SK-N-SH (cell line): ENCODE data around the gene TPP1. TPM values are rescaled to one million over a fixed set of nuclear protein-coding genes. Genes with fewer than 3 reads are reported as not detected.

Experiments
- CTCF ChIA-PET: fragments of 300-600, 350-600 bp; formaldehyde crosslinking; extraction: SDS; loops from one replicate; lab custom pipeline; 2021; lab: Yijun Ruan, JAX
- POLR2A ChIA-PET: fragments of 350-600 bp; sonication (Branson Sonifier 250); formaldehyde crosslinking; extraction: SDS; loops from one replicate; lab custom pipeline; 2020; ENCODE audit warnings: antibody characterized with exemption, inconsistent platforms; lab: Yijun Ruan, JAX
- DNase-seq: peaks from one replicate; pipeline ENCODE4 v3.0.0; 2012
- H2AFZ ChIP-seq: fragments of 200-600 bp; sonication (generic); 2 replicates; pipeline ENCODE4 v1.8.1; 2016; ENCODE audit warnings: antibody characterized with exemption, mild to moderate bottlenecking, low read depth
- H3F3A ChIP-seq: fragments of 200-600 bp; sonication (generic); replicated peaks from 2 replicates; pipeline ENCODE3; 2016; ENCODE audit warnings: antibody characterized with exemption, mild to moderate bottlenecking; ENCODE audit not compliant: insufficient read depth
- H3K27ac ChIP-seq, 2 experiments: fragments of 200-500 bp in 1 of 2; fragments of 200-600 bp in 1 of 2; sonication (Bioruptor generic) in 1 of 2; sonication (generic), shearing (Covaris generic) in 1 of 2; 2 replicates each; pipeline versions ENCODE4 v1.5.1 to v1.6.1; 2014 to 2016; ENCODE audit warnings: low read depth in 2 of 2, inconsistent platforms in 1 of 2, low read length in 1 of 2, mild to moderate bottlenecking in 1 of 2, mixed read lengths in 1 of 2
- H3K27me3 ChIP-seq: fragments of 200-600 bp; sonication (generic), shearing (Covaris generic); 2 replicates; pipeline ENCODE4 v1.6.1; 2016; ENCODE audit warnings: mixed run types; ENCODE audit not compliant: insufficient read depth
- H3K36me3 ChIP-seq, 2 experiments: fragments of 200-500 bp in 1 of 2; fragments of 200-600 bp in 1 of 2; sonication (Bioruptor generic) in 1 of 2; sonication (generic) in 1 of 2; replicated peaks in 1 of 2; 2 replicates each; pipeline versions ENCODE3 to v1.5.1; 2014 to 2016; ENCODE audit warnings: low read length in 1 of 2, mild to moderate bottlenecking in 1 of 2; ENCODE audit not compliant: insufficient read depth in 2 of 2, control insufficient read depth in 1 of 2
- H3K4me1 ChIP-seq, 2 experiments: fragments of 200-500 bp in 1 of 2; fragments of 200-600 bp in 1 of 2; sonication (Bioruptor generic) in 1 of 2; sonication (generic), shearing (Covaris generic) in 1 of 2; 2 replicates each; pipeline versions ENCODE4 v1.5.1 to v1.6.1; 2014 to 2016; ENCODE audit warnings: low read depth in 1 of 2, low read length in 1 of 2, mixed run types in 1 of 2; ENCODE audit not compliant: insufficient read depth in 2 of 2, control insufficient read depth in 1 of 2
- H3K4me2 ChIP-seq: fragments of 200-600 bp; sonication (generic), shearing (Covaris generic); 2 replicates; pipeline ENCODE4 v1.6.1; 2017; ENCODE audit warnings: mixed run types
- H3K4me3 ChIP-seq, 2 experiments: fragments of 200-500 bp in 1 of 2; fragments of 200-600 bp in 1 of 2; sonication (Bioruptor generic) in 1 of 2; sonication (generic), shearing (Covaris generic) in 1 of 2; 2 replicates each; pipeline versions ENCODE4 v1.5.1 to v1.8.1; 2014 to 2016; ENCODE audit warnings: low read depth in 2 of 2, inconsistent platforms in 1 of 2, low read length in 1 of 2, mild to moderate bottlenecking in 1 of 2, mixed read lengths in 1 of 2, moderate library complexity in 1 of 2
- H3K79me2 ChIP-seq: fragments of 200-600 bp; sonication (generic); 2 replicates; pipeline ENCODE4 v1.8.1; 2017; ENCODE audit warnings: mild to moderate bottlenecking; ENCODE audit not compliant: insufficient read depth
- H3K9ac ChIP-seq: fragments of 200-600 bp; sonication (generic); 2 replicates; pipeline ENCODE4 v1.6.1; 2017; ENCODE audit warnings: mixed run types
- H3K9me2 ChIP-seq: fragments of 200-600 bp; sonication (generic); 2 replicates; pipeline ENCODE4 v1.6.1; 2017; ENCODE audit warnings: mixed run types
- H3K9me3 ChIP-seq: fragments of 200-600 bp; sonication (generic); 2 replicates; pipeline ENCODE4 v1.6.1; 2017; ENCODE audit warnings: mixed run types, mild to moderate bottlenecking, moderate library complexity
- H4K20me1 ChIP-seq: fragments of 200-600 bp; sonication (generic); 2 replicates; pipeline ENCODE4 v1.6.1; 2017; ENCODE audit warnings: mild to moderate bottlenecking, mixed run types; ENCODE audit not compliant: insufficient read depth
- CHD2 ChIP-seq: fragments of 150-350 bp; IDR thresholded peaks from 2 replicates; pipeline ENCODE4 v1.6.1; 2018; ENCODE audit warnings: low read length; ENCODE audit not compliant: partially characterized antibody
- ELF1 ChIP-seq: IDR thresholded peaks from 2 replicates; pipeline ENCODE4 v1.4.0; 2012
- FOXJ3 ChIP-seq: sonication (generic); formaldehyde crosslinking; IDR thresholded peaks from 2 replicates; pipeline ENCODE4 v1.5.1; 2020; ENCODE audit warnings: mild to moderate bottlenecking, missing genetic modification reagents
- FOXM1 ChIP-seq: IDR thresholded peaks from 2 replicates; pipeline ENCODE4 v1.4.0; 2012; ENCODE audit warnings: low read depth, mild to moderate bottlenecking
- GATA2 ChIP-seq: sonication (generic); formaldehyde crosslinking; IDR thresholded peaks from 2 replicates; pipeline ENCODE4 v1.5.0; 2020; ENCODE audit warnings: mild to moderate bottlenecking, missing genetic modification reagents
- JUND ChIP-seq: IDR thresholded peaks from 2 replicates; pipeline ENCODE4 v1.4.0; 2012
- NFIC ChIP-seq: IDR thresholded peaks from 2 replicates; pipeline ENCODE4 v1.4.0; 2012; ENCODE audit warnings: borderline replicate concordance
- NRF1 ChIP-seq: IDR thresholded peaks from 2 replicates; pipeline ENCODE4 v1.6.1; 2012; ENCODE audit warnings: low read depth, mild to moderate bottlenecking, low read length
- POLR2AphosphoS5 ChIP-seq: IDR thresholded peaks from 2 replicates; pipeline ENCODE4 v1.6.1; 2012; ENCODE audit warnings: low read depth, low read length
- RCOR1 ChIP-seq: fragments of 150-350 bp; IDR thresholded peaks from 2 replicates; pipeline ENCODE4 v1.6.1; 2017; ENCODE audit warnings: antibody characterized with exemption, low read length
- REST ChIP-seq: IDR thresholded peaks from 2 replicates; pipeline ENCODE4 v1.6.1; 2012; ENCODE audit warnings: mild to moderate bottlenecking, low read depth, low read length, moderate library complexity
- RFX5 ChIP-seq: IDR thresholded peaks from 2 replicates; pipeline ENCODE4 v1.6.1; 2012; ENCODE audit warnings: mild to moderate bottlenecking, improper control_type of control experiment, low read length
- RXRA ChIP-seq: IDR thresholded peaks from 2 replicates; pipeline ENCODE4 v1.4.0; 2012; ENCODE audit warnings: low read depth, mild to moderate bottlenecking, borderline replicate concordance
- SMC3 ChIP-seq: IDR thresholded peaks from 2 replicates; pipeline ENCODE4 v1.6.1; 2012; ENCODE audit warnings: low read depth, low read length, improper control_type of control experiment
- USF1 ChIP-seq: IDR thresholded peaks from 2 replicates; pipeline ENCODE4 v1.4.0; 2012; ENCODE audit warnings: low read depth, borderline replicate concordance
- USF2 ChIP-seq: fragments of 150-350 bp; IDR thresholded peaks from 2 replicates; pipeline ENCODE4 v1.6.1; 2017; ENCODE audit warnings: antibody characterized with exemption, low read length, low read depth, borderline replicate concordance
- ZBTB33 ChIP-seq: IDR thresholded peaks from 2 replicates; pipeline ENCODE4 v1.4.0; 2012; ENCODE audit warnings: low read depth, borderline replicate concordance
- WGBS: methylation state at CpG from one replicate; pipeline ENCODE4 v1.1.6; 2017; ENCODE audit warnings: low lambda C conversion rate; 5-methylcytosine and 5-hydroxymethylcytosine counted together
- polyA plus RNA-seq, 3 experiments: library from polyadenylated mRNA; depleted of rRNA; stranded (reverse); fragments of >200 nt; gene quantifications; 2 replicates each; pipeline ENCODE4 v1.2.3, GENCODE V29; 2012

Gene TPP1
- polyA plus RNA-seq, 1 of the 3 experiments (the other 2 are of a cell fraction) = 105 TPM

- no peaks in the 10 kb centered on the region for H3K9me3 ChIP-seq
- H3F3A ChIP-seq = peaks cover 4% of the 10 kb centered on the region
- no peak overlapping the region for H3K27ac ChIP-seq
- H3K79me2 ChIP-seq = no peaks in the 10 kb centered on the region
- no peak for TF ChIP-seq CHD2
- no peak for TF ChIP-seq NFIC
- no peak for TF ChIP-seq FOXM1
- TF ChIP-seq ELF1 = no peak
- no peak for TF ChIP-seq NRF1
- no peak for TF ChIP-seq ZBTB33
- TF ChIP-seq POLR2AphosphoS5 = no peak
- TF ChIP-seq REST = no peak
- TF ChIP-seq USF1 = no peak
- TF ChIP-seq JUND = no peak
- TF ChIP-seq, all 33 proteins: peak for 0
- Histone ChIP-seq H3K4me1 (peaks cover 0 to 25% of the 10 kb centered on the region in 2 experiments; a peak in 1 of 4 replicates), H3K4me2 (no peak overlapping the region), H3K9ac (no peak overlapping the region), H3K27me3 (no peaks in the 10 kb centered on the region), H3K4me3 (no peak overlapping the region), H3K9me2 (no peaks in the 10 kb centered on the region), H3K36me3 (no peaks in the 10 kb centered on the region), H4K20me1 (no peaks in the 10 kb centered on the region), H2AFZ (no peak overlapping the region)
- 83% methylated on average over 5 of the region's 5 CpGs for WGBS
- ChIA-PET POLR2A (no interaction called here), CTCF (interaction anchor here (0.8 to 3.3 kb wide), 6 partner anchors 10 to 49 kb away, joined by 3 to 11 read pairs (median 8); partner anchors contain the start of gene MRPL17)
- no peak for DNase-seq
Measured at GRCh38 chr11:6656936-6657335, 37.7 kb upstream of the TPP1 start.

- Histone ChIP-seq H3K4me3 (no peak overlapping the region; a peak in 1 of 4 replicates), H3K4me1 (peaks cover 0 to 25% of the 10 kb centered on the region in 2 experiments; a peak in 1 of 4 replicates), H4K20me1 (no peaks in the 10 kb centered on the region), H3F3A (peaks cover 4% of the 10 kb centered on the region), H3K4me2 (peak overlapping the region; percentile 39), H3K36me3 (no peaks in the 10 kb centered on the region), H3K9ac (no peak overlapping the region), H3K9me3 (no peaks in the 10 kb centered on the region), H3K79me2 (no peaks in the 10 kb centered on the region), H3K9me2 (no peaks in the 10 kb centered on the region), H3K27ac (no peak overlapping the region; a peak in 1 of 4 replicates), H3K27me3 (no peaks in the 10 kb centered on the region), H2AFZ (no peak overlapping the region)
- no peak for DNase-seq
- WGBS = 87% methylated on average over 4 of the region's 4 CpGs
- ChIA-PET CTCF (interaction anchor here (0.8 to 3.3 kb wide), 4 partner anchors 10 to 49 kb away, joined by 3 to 10 read pairs (median 8); partner anchors contain the start of gene MRPL17), POLR2A (no interaction called here)
- TF ChIP-seq FOXJ3 (no peak), RCOR1 (no peak), RFX5 (no peak), SMC3 (no peak), RXRA (no peak), ELF1 (no peak), REST (no peak), NFIC (no peak), USF2 (no peak), GATA2 (CRISPR knock-in tag) (no peak)
Measured at GRCh38 chr11:6656584-6656915, 37.3 kb upstream of the TPP1 start.
